ENCODE results near the gene DLL1. TPM values are rescaled to one million over a fixed set of nuclear protein-coding genes. Genes with fewer than 3 reads are reported as not detected.

The DLL1 gene
- total and polyA plus RNA-seq, 12 donors = 2.6 to 27.2 (median 8.7) TPM

DNA sequence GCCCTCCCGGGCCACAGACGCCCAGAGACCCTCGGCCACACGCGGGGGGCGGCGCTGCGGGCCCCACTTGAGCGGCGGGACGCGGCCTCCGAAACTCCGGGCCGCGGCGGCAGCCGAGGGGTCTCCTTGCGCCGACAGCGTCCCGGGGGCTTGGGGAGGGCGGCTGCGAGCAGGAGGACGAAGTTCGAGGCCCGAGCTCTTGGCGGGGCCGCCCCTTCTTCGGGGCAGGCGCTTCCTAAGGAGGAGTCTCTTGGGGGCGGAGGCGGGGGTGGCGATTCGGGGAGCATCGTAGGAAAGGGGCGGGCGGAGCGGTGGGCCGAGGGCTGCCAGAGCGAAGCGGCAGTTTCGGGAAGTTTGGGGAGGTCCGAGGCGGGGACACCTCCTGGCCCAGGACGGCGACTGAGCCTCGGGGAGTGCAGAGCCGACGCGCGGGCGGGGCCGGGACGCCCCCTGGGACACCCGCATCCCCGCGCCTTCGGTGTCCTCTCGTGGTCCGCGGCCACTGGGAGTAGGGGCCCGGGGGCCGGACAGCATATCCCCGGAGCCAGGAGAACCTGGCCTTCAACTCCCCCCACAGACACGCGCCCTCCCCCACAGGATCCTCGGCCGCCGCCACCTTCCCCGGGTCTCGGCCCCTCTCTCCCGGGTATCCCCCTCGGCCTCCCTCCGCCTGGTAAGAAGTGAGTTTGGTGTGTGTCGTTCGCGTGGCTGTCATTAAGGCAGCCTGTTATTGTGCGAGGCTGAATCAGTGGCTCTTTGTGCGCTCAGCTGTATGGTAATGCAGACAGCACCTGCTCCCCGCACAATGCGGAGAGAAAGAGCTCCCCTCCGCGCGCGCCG lies 613 bp upstream of the DLL1 start:
- intact Hi-C loops (cut with DNase I) = loop anchor here (2.0 to 10.0 kb wide), 18 partner anchors 25 to 497 kb away; no protein-coding TSS in a partner anchor
- ATAC-seq (peak; percentile 34 to 70 (median 60)), DNase-seq (peak; percentile 82)
- peaks cover 9 to 100% (median 29%) of the 10 kb centered on the region in 7 donors for H3K27me3 ChIP-seq
- peaks cover 25 to 76% (median 69%) of the 10 kb centered on the region in 9 donors for H3K4me1 ChIP-seq
- 1% methylated on average over 69 to 87 of the region's 87 CpGs for WGBS, 2 donors
- H3K4me3 ChIP-seq = peak overlapping the region; percentile 8 to 90 (median 80)
- no peaks in the 10 kb centered on the region for H3K9me3 ChIP-seq
- peak in 3 of 9 donors; percentile 10 to 42 (median 10) for TF ChIP-seq CTCF (IDR thresholded peaks at IDR 0.05)
- H3K36me3 ChIP-seq = peaks cover 0 to 9% (median 0%) of the 10 kb centered on the region in 9 donors
- H3K27ac ChIP-seq = peak overlapping the region; percentile 47 to 91 (median 80)

GRCh38 chr6:170289951-170290295 lies 955 bp downstream of the DLL1 start:
- TF ChIP-seq CTCF (IDR thresholded peaks at IDR 0.05) = no peak
- H3K27ac ChIP-seq = peak overlapping the region; percentile 66 to 91 (median 85)
- H3K4me3 ChIP-seq = peak overlapping the region; percentile 69 to 90 (median 80)
- ATAC-seq (peak in 2 of 8 donors; percentile 4 to 20), DNase-seq (peak in 1 of 2 donors; percentile 56)
- WGBS, 2 donors = 0 to 1% methylated on average over 40 to 41 of the region's 41 CpGs
- H3K36me3 ChIP-seq = peaks cover 0 to 18% (median 4%) of the 10 kb centered on the region in 9 donors
- peaks cover 0 to 99% (median 14%) of the 10 kb centered on the region in 7 donors for H3K27me3 ChIP-seq
- peaks cover 15 to 76% (median 64%) of the 10 kb centered on the region in 9 donors for H3K4me1 ChIP-seq
- H3K9me3 ChIP-seq = no peaks in the 10 kb centered on the region
- intact Hi-C loops (cut with DNase I) = loop anchor here (2.0 to 10.0 kb wide), 17 partner anchors 23 to 495 kb away; no protein-coding TSS in a partner anchor

- Histone ChIP-seq H3K27me3 (peaks cover 0 to 93% (median 12%) of the 10 kb centered on the region in 7 donors), H3K27ac (peak overlapping the region; percentile 66 to 91 (median 85)), H3K4me1 (peaks cover 13 to 73% (median 63%) of the 10 kb centered on the region in 9 donors), H3K4me3 (peak overlapping the region; percentile 69 to 90 (median 80)), H3K36me3 (peaks cover 0 to 24% (median 4%) of the 10 kb centered on the region in 9 donors), H3K9me3 (no peaks in the 10 kb centered on the region)
- intact Hi-C loops (cut with DNase I) = loop anchor here in 2 of 10 donors (5.0 kb wide), 3 partner anchors 122 to 322 kb away; no protein-coding TSS in a partner anchor
- WGBS, 2 donors = 3 to 5% methylated on average over 75 to 85 of the region's 85 CpGs
- no peak for TF ChIP-seq CTCF (IDR thresholded peaks at IDR 0.05)
- ATAC-seq (no peak), DNase-seq (peak in 1 of 2 donors; percentile 32)
Observed at GRCh38 chr6:170289180-170289931, 1.5 kb downstream of the DLL1 start.

DNA sequence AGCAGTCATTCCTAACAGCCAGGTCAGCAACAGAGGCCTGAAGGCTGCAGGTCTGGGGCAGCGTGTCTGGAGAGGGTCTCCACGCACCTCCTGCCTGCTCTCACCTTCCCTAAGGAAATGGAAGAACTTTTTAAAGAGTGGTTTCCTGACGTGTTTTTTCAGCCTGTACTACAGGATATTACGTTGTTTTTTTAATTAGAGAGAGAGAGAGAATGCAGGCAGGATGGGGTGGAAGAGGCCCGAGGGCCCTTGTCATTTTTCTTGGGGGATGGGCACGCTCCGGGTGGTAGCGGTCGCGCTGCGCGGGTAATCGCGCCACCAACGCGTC lies 2.1 kb downstream of the DLL1 start:
- Histone ChIP-seq H3K36me3 (peaks cover 0 to 29% (median 4%) of the 10 kb centered on the region in 9 donors), H3K9me3 (no peaks in the 10 kb centered on the region), H3K27me3 (peaks cover 0 to 88% (median 12%) of the 10 kb centered on the region in 7 donors), H3K4me3 (peak overlapping the region; percentile 69 to 90 (median 80)), H3K27ac (peak overlapping the region in 9 of 10 donors; percentile 76 to 91 (median 85)), H3K4me1 (peaks cover 13 to 72% (median 63%) of the 10 kb centered on the region in 9 donors)
- ATAC-seq (no peak), DNase-seq (no peak)
- TF ChIP-seq CTCF (IDR thresholded peaks at IDR 0.05) = no peak
- intact Hi-C loops (cut with DNase I) = loop anchor here in 2 of 10 donors (5.0 kb wide), 3 partner anchors 122 to 322 kb away; no protein-coding TSS in a partner anchor
- WGBS, 2 donors = 19 to 23% methylated on average over 16 of the region's 16 CpGs

All from heart right ventricle (tissue), 16 donors.